ENCODE measurements around the gene CDKL5. TPM values are rescaled to one million over a fixed set of nuclear protein-coding genes. Genes with fewer than 3 reads are reported as not detected.

CDKL5 gene
- total RNA-seq, 1 experiment from 2014 or later = 1.2 TPM

- ATAC-seq (no peak), DNase-seq (ENCODE audit: low read depth, low spot score) (no peak)
- no peaks in the 10 kb centered on the region for H3K27me3 ChIP-seq (ENCODE audit: control insufficient read depth, insufficient read depth, low read length)
- ChIA-PET POLR2A (no interaction called here), CTCF (no interaction called here)
- no TSS peak for BruUV-seq (replicated peaks)
- TF ChIP-seq REST (IDR thresholded peaks at IDR 0.05; ENCODE audit: insufficient read depth in 1 of 2, low read depth in 2 of 2, low read length in 1 of 2) (no peak), TCF7L2 (IDR thresholded peaks at IDR 0.05; ENCODE audit: low read depth, low read length) (no peak), CTCF (IDR thresholded peaks at IDR 0.05) (no peak), SIN3A (IDR thresholded peaks at IDR 0.05; ENCODE audit: borderline replicate concordance, insufficient read depth, low read depth, low read length) (no peak), POLR2AphosphoS5 (IDR thresholded peaks at IDR 0.05; ENCODE audit: low read depth, low read length) (no peak)
- H3K9me3 ChIP-seq (ENCODE audit: control insufficient read depth, insufficient read depth, low read depth, low read length) = no peaks in the 10 kb centered on the region
- intact Hi-C loops (cut with micrococcal nuclease; ENCODE audit: unreplicated experiment) = no loop called here
- H3K4me3 ChIP-seq (ENCODE audit: low read depth in 2 of 2, low read length in 2 of 2) = no peak overlapping the region
- H3K4me1 ChIP-seq (ENCODE audit: control insufficient read depth, insufficient read depth, low read length) = no peaks in the 10 kb centered on the region
- H3K27ac ChIP-seq (ENCODE audit: low read length) = no peak overlapping the region
- in situ Hi-C loops (cut with HindIII; ENCODE audit: low pct_unique_long_range_greater_than_20kb, low sequenced_read_pairs) = no loop called here
- H3K36me3 ChIP-seq (ENCODE audit: control insufficient read depth, insufficient read depth, low read length) = no peaks in the 10 kb centered on the region
Measured at GRCh38 chrX:18619288-18619687, 193.9 kb downstream of the CDKL5 start.

GRCh38 chrX:18620349-18620748 lies 194.9 kb downstream of the CDKL5 start:
- DNase-seq (ENCODE audit: low read depth, low spot score) (no peak), ATAC-seq (no peak)
- Histone ChIP-seq H3K9me3 (ENCODE audit: control insufficient read depth, insufficient read depth, low read depth, low read length) (no peaks in the 10 kb centered on the region), H3K4me3 (ENCODE audit: low read depth in 2 of 2, low read length in 2 of 2) (no peak overlapping the region), H3K36me3 (ENCODE audit: control insufficient read depth, insufficient read depth, low read length) (no peaks in the 10 kb centered on the region), H3K27me3 (ENCODE audit: control insufficient read depth, insufficient read depth, low read length) (no peaks in the 10 kb centered on the region), H3K27ac (ENCODE audit: low read length) (no peak overlapping the region), H3K4me1 (ENCODE audit: control insufficient read depth, insufficient read depth, low read length) (no peaks in the 10 kb centered on the region)
- BruUV-seq (replicated peaks) = no TSS peak
- POLR2A ChIA-PET = no interaction called here
- in situ Hi-C loops (cut with HindIII; ENCODE audit: low pct_unique_long_range_greater_than_20kb, low sequenced_read_pairs) (no loop called here), intact Hi-C loops (cut with micrococcal nuclease; ENCODE audit: unreplicated experiment) (no loop called here)
- no peak for TF ChIP-seq POLR2AphosphoS5 (IDR thresholded peaks at IDR 0.05; ENCODE audit: low read depth, low read length)
- TF ChIP-seq SIN3A (IDR thresholded peaks at IDR 0.05; ENCODE audit: borderline replicate concordance, insufficient read depth, low read depth, low read length) = no peak
- TF ChIP-seq CTCF (IDR thresholded peaks at IDR 0.05) = no peak
- TF ChIP-seq REST (IDR thresholded peaks at IDR 0.05; ENCODE audit: insufficient read depth in 1 of 2, low read depth in 2 of 2, low read length in 1 of 2) = no peak
- TF ChIP-seq TCF7L2 (IDR thresholded peaks at IDR 0.05; ENCODE audit: low read depth, low read length) = no peak
- CTCF ChIA-PET = no interaction called here

Data from Panc1 (cell line).